Esophagus squamous epithelium (tissue), 4 donors: ENCODE measurements around the gene SCAMP5.

Experiments used
- POLR2A ChIP-seq, 4 donors: fragments of 450-650 bp; IDR thresholded peaks; one replicate each; pipeline ENCODE4 v1.6.1; 2017; ENCODE audit warnings: antibody characterized with exemption in 4 of 4, mild to moderate bottlenecking in 4 of 4, moderate library complexity in 3 of 4
- TF ChIP-seq, protein P1 (sequence below), 6 experiments: fragments of 450-650 bp in 4 of 6; fragments of 200-600 bp in 2 of 6; sonication (generic) in 2 of 6; IDR thresholded peaks; one replicate each; pipeline ENCODE4 v1.5.1; 2016 to 2019; ENCODE audit warnings: antibody characterized with exemption in 6 of 6, mild to moderate bottlenecking in 4 of 6, moderate library complexity in 4 of 6

- TF ChIP-seq, protein P1, sequence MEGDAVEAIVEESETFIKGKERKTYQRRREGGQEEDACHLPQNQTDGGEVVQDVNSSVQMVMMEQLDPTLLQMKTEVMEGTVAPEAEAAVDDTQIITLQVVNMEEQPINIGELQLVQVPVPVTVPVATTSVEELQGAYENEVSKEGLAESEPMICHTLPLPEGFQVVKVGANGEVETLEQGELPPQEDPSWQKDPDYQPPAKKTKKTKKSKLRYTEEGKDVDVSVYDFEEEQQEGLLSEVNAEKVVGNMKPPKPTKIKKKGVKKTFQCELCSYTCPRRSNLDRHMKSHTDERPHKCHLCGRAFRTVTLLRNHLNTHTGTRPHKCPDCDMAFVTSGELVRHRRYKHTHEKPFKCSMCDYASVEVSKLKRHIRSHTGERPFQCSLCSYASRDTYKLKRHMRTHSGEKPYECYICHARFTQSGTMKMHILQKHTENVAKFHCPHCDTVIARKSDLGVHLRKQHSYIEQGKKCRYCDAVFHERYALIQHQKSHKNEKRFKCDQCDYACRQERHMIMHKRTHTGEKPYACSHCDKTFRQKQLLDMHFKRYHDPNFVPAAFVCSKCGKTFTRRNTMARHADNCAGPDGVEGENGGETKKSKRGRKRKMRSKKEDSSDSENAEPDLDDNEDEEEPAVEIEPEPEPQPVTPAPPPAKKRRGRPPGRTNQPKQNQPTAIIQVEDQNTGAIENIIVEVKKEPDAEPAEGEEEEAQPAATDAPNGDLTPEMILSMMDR (IDR thresholded peaks at IDR 0.05): no peak
- no peak for TF ChIP-seq POLR2A (IDR thresholded peaks at IDR 0.05)
These were observed 27.4 kb downstream of the SCAMP5 start for GRCh38 chr15:75022783-75023180.
